K562 (cell line): Measurements from ENCODE around the gene UBAC2. TPM values are rescaled to one million over a fixed set of nuclear protein-coding genes. Genes with fewer than 3 reads are reported as not detected.

Experiments used
- ATAC-seq: fragments of 200-7000 bp; cut with Tn5 transposase; 3 replicates; pipeline ENCODE4 v1.9.1; 2020; ENCODE audit warnings: moderate library complexity
- BruUV-seq: library from RNA; stranded (reverse); fragments of 400-500 nt; replicated peaks from 2 replicates; lab custom pipeline; 2021; lab: Mats Ljungman, UMichigan
- CTCF ChIA-PET: fragments of 300-600 bp; formaldehyde crosslinking; extraction: SDS; loops from one replicate; lab custom pipeline; 2021; ENCODE audit warnings: low intra/inter-chr PET ratio; lab: Yijun Ruan, JAX
- POLR2A ChIA-PET: fragments of 300-600, 350-650 bp; sonication (Branson Sonifier 250); formaldehyde crosslinking; extraction: SDS; loops from one replicate; lab custom pipeline; 2021; ENCODE audit warnings: antibody characterized with exemption, inconsistent platforms; lab: Yijun Ruan, JAX
- DNase-seq, 4 experiments: peaks; one replicate each; pipeline versions ENCODE4 v3.0.0 to v3.0.0-alpha.2; 2011 to 2018; ENCODE audit warnings: low spot score in 3 of 4, mixed read lengths in 3 of 4; ENCODE audit errors: extremely low read depth in 1 of 4
- FAIRE-seq: peaks from 2 replicates; lab custom pipeline; 2011; peaks lifted over from hg19 to GRCh38; lab: Jason Lieb, UNC
- H2AFZ ChIP-seq: 2 replicates; pipeline ENCODE4 v1.6.0; 2011; ENCODE audit warnings: low read depth, low read length, control low read depth, inconsistent platforms
- H3K27ac ChIP-seq: fragments of 200-600 bp; 3 replicates; pipeline ENCODE4 v1.8.0; 2011; ENCODE audit warnings: low read depth, mild to moderate bottlenecking, control low read depth, inconsistent platforms, low read length, moderate library complexity, mixed read lengths; ENCODE audit errors: extremely low read depth
- H3K27me3 ChIP-seq, 2 experiments: fragments of 300-600 bp in 1 of 2; 2 replicates in 1 of 2; 3 replicates in 1 of 2; pipeline versions ENCODE4 v1.6.0 to v1.8.0; 2011; ENCODE audit warnings: inconsistent platforms in 2 of 2, low read length in 2 of 2, mild to moderate bottlenecking in 1 of 2, mixed read lengths in 1 of 2, moderate library complexity in 1 of 2; ENCODE audit not compliant: control insufficient read depth in 2 of 2, insufficient read depth in 2 of 2
- H3K36me3 ChIP-seq: fragments of 300-600 bp; 3 replicates; pipeline ENCODE4 v1.8.0; 2011; ENCODE audit warnings: mild to moderate bottlenecking, low read length, inconsistent platforms; ENCODE audit not compliant: control insufficient read depth, insufficient read depth
- H3K4me1 ChIP-seq, 2 experiments: fragments of 200-600 bp in 1 of 2; replicated peaks in 1 of 2; 2 replicates in 1 of 2; 3 replicates in 1 of 2; pipeline versions ENCODE4 v1.5.1 to v1.8.0; 2011; ENCODE audit warnings: inconsistent platforms in 2 of 2, low read length in 2 of 2, mild to moderate bottlenecking in 1 of 2, mixed read lengths in 1 of 2, moderate library complexity in 1 of 2; ENCODE audit not compliant: control insufficient read depth in 2 of 2, insufficient read depth in 2 of 2
- H3K4me2 ChIP-seq: 2 replicates; pipeline ENCODE4 v1.6.1; 2011; ENCODE audit warnings: low read length, control low read depth, inconsistent platforms, mixed read lengths; ENCODE audit not compliant: insufficient read depth
- H3K4me3 ChIP-seq: fragments of 200-600 bp; sonication (generic), shearing (Covaris generic); 2 replicates; pipeline ENCODE4 v1.5.1; 2016; ENCODE audit warnings: control low read depth, inconsistent platforms
- H3K79me2 ChIP-seq: fragments of 200-600 bp; 3 replicates; pipeline ENCODE4 v1.8.0; 2011; ENCODE audit warnings: low read length, inconsistent platforms; ENCODE audit not compliant: control insufficient read depth, insufficient read depth
- H3K9ac ChIP-seq, 2 experiments: 2 replicates each; pipeline versions ENCODE4 v1.6.0 to v1.6.1; 2011; ENCODE audit warnings: low read depth in 2 of 2, low read length in 2 of 2, control low read depth in 1 of 2, inconsistent platforms in 1 of 2, mild to moderate bottlenecking in 1 of 2, mixed read lengths in 1 of 2; ENCODE audit not compliant: insufficient read depth in 1 of 2
- H3K9me1 ChIP-seq: one replicate; pipeline ENCODE4 v1.6.0; 2011; ENCODE audit warnings: inconsistent platforms, mild to moderate bottlenecking, low read length, moderate library complexity; ENCODE audit not compliant: control insufficient read depth, insufficient read depth
- H3K9me3 ChIP-seq: replicated peaks from 2 replicates; pipeline ENCODE4 v1.5.1; 2011; ENCODE audit warnings: low read depth, low read length, inconsistent platforms; ENCODE audit not compliant: control insufficient read depth, insufficient read depth
- H4K20me1 ChIP-seq: replicated peaks from 2 replicates; pipeline ENCODE4 v1.6.1; 2011; ENCODE audit warnings: low read length, inconsistent platforms, mixed read lengths; ENCODE audit not compliant: control insufficient read depth, insufficient read depth
- BDP1 ChIP-seq: IDR thresholded peaks from 3 replicates; pipeline ENCODE4 v1.6.1; 2011; ENCODE audit not compliant: insufficient read length, insufficient read depth
- EWSR1 ChIP-seq: fragments of 450-650 bp; IDR thresholded peaks from 2 replicates; pipeline ENCODE4 v1.6.1; 2018; ENCODE audit warnings: borderline replicate concordance, mild to moderate bottlenecking, low read depth, moderate library complexity; ENCODE audit not compliant: partially characterized antibody
- FOXA3 ChIP-seq, 2 experiments: fragments of 450-650 bp in 1 of 2; sonication (generic) in 1 of 2; formaldehyde crosslinking; IDR thresholded peaks in 1 of 2; conservative IDR thresholded peaks in 1 of 2; 2 replicates each; pipeline versions ENCODE4 v1.4.0 to v1.8.0; 2020 to 2022; ENCODE audit warnings: mild to moderate bottlenecking in 2 of 2, missing genetic modification reagents in 1 of 2
- MAFK ChIP-seq: IDR thresholded peaks from 2 replicates; pipeline ENCODE4 v1.6.1; 2011; ENCODE audit warnings: low read length, improper control_type of control experiment
- MEF2A ChIP-seq: IDR thresholded peaks from 2 replicates; pipeline ENCODE4 v1.6.1; 2011; ENCODE audit warnings: low read depth, mild to moderate bottlenecking, low read length, moderate library complexity; ENCODE audit not compliant: control insufficient read depth
- MYBL2 ChIP-seq, 2 experiments: fragments of 450-650 bp in 1 of 2; sonication (generic) in 1 of 2; formaldehyde crosslinking in 1 of 2; IDR thresholded peaks; 2 replicates each; pipeline versions ENCODE4 v1.6.1 to v1.8.1; 2017 to 2022; ENCODE audit warnings: borderline replicate concordance in 1 of 2, inconsistent platforms in 1 of 2, low read depth in 1 of 2, mild to moderate bottlenecking in 1 of 2, missing genetic modification reagents in 1 of 2, moderate library complexity in 1 of 2
- SAFB ChIP-seq: fragments of 200-400 bp; formaldehyde crosslinking; IDR thresholded peaks from 2 replicates; pipeline ENCODE4 v1.6.1; 2017; ENCODE audit warnings: low read depth, low read length, borderline replicate concordance
- ZBTB2 ChIP-seq: fragments of 450-650 bp; IDR thresholded peaks from 2 replicates; pipeline ENCODE4 v1.6.1; 2016; ENCODE audit warnings: antibody characterized with exemption
- ZFP36 ChIP-seq: fragments of 150-350 bp; IDR thresholded peaks from 2 replicates; pipeline ENCODE4 v1.6.1; 2018; ENCODE audit warnings: low read length, low read depth; ENCODE audit not compliant: partially characterized antibody
- ZNF274 ChIP-seq: IDR thresholded peaks from 2 replicates; pipeline ENCODE4 v1.6.1; 2011; ENCODE audit warnings: low read depth, mild to moderate bottlenecking, low read length, moderate library complexity, borderline replicate concordance
- WGBS: fragments of 100-300 bp; shearing (Covaris generic); methylation state at CpG from one replicate; pipeline ENCODE4 v1.1.6; 2016; ENCODE audit warnings: low coverage, mixed read lengths; ENCODE audit not compliant: insufficient coverage; ENCODE audit errors: missing lambda C conversion rate; 5-methylcytosine and 5-hydroxymethylcytosine counted together
- in situ Hi-C: fragments of 300-500 bp; cut with MboI; formaldehyde crosslinking; loops from 4 replicates; pipeline ENCODE4 v1.15.0; 2018; ENCODE audit warnings: inconsistent platforms, mixed read lengths
- intact Hi-C: fragments of 100-400 bp; cut with micrococcal nuclease; formaldehyde crosslinking; loops from 2 replicates; pipeline ENCODE4 v1.14.2; 2022
- polyA plus RNA-seq, 8 experiments: library from polyadenylated mRNA; depleted of rRNA in 4 of 8; stranded (reverse) in 5 of 8; unstranded in 3 of 8; fragments of >200 nt; fragmentation: Nextera tagmentation in 2 of 8; fragmentation: Illumina TruSeq in 1 of 8; extraction: Ambion mirVana in 2 of 8; extraction: Trizol in 1 of 8; gene quantifications; 2 replicates each; pipeline versions ENCODE4 v1.2.1 to v1.2.3, GENCODE V29; 2011 to 2014; ENCODE audit warnings: inconsistent platforms in 1 of 8, missing spikeins in 1 of 8
- total RNA-seq, 7 experiments: library from RNA; depleted of rRNA in 6 of 7; stranded (reverse); fragments of >200 nt in 6 of 7; fragmentation: Illumina TruSeq in 2 of 7; extraction: Trizol in 2 of 7; gene quantifications; 2 replicates each; pipeline versions ENCODE4 v1.2.1 to v1.2.3, GENCODE V29; 2011 to 2021; ENCODE audit warnings: low replicate concordance in 1 of 7
- TF ChIP-seq, protein P1 (sequence below): fragments of 450-650 bp; formaldehyde crosslinking; IDR thresholded peaks from 2 replicates; pipeline ENCODE4 v1.4.0; 2020; ENCODE audit warnings: mild to moderate bottlenecking, moderate library complexity
- TF ChIP-seq, protein P2 (sequence below): fragments of 250-450 bp; sonication (Bioruptor Pico); IDR thresholded peaks from 2 replicates; pipeline ENCODE4 v1.5.0; 2020; ENCODE audit warnings: mild to moderate bottlenecking, borderline replicate concordance

UBAC2 gene
- total and polyA plus RNA-seq, 9 of the 15 experiments (the other 6 are each of a cell fraction or from before 2014, with no cell fraction given) = 6.0 to 84.1 (median 32.3) TPM

GRCh38 chr13:99416411-99417121, 215.9 kb downstream of the UBAC2 start:
- POLR2A ChIA-PET = no interaction called here
- TF ChIP-seq ZNF274 = no peak
- no peak for TF ChIP-seq EWSR1
- TF ChIP-seq FOXA3 (CRISPR knock-in tag; conservative IDR thresholded peaks at IDR 0.05 in 1 of 2, IDR thresholded peaks at IDR 0.05 in 1 of 2) = no peak
- TF ChIP-seq, protein P1, sequence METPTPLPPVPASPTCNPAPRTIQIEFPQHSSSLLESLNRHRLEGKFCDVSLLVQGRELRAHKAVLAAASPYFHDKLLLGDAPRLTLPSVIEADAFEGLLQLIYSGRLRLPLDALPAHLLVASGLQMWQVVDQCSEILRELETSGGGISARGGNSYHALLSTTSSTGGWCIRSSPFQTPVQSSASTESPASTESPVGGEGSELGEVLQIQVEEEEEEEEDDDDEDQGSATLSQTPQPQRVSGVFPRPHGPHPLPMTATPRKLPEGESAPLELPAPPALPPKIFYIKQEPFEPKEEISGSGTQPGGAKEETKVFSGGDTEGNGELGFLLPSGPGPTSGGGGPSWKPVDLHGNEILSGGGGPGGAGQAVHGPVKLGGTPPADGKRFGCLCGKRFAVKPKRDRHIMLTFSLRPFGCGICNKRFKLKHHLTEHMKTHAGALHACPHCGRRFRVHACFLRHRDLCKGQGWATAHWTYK (CRISPR knock-in tag) = no peak
- no peak for TF ChIP-seq ZFP36
- TF ChIP-seq MEF2A = no peak
- TF ChIP-seq BDP1 = no peak
- TF ChIP-seq MYBL2 (IDR thresholded peaks at IDR 0.05; ENCODE audit: low read depth) = no peak
- no peak for TF ChIP-seq MYBL2 (CRISPR knock-in tag; IDR thresholded peaks at IDR 0.05; ENCODE audit: borderline replicate concordance)
- TF ChIP-seq, protein P2, sequence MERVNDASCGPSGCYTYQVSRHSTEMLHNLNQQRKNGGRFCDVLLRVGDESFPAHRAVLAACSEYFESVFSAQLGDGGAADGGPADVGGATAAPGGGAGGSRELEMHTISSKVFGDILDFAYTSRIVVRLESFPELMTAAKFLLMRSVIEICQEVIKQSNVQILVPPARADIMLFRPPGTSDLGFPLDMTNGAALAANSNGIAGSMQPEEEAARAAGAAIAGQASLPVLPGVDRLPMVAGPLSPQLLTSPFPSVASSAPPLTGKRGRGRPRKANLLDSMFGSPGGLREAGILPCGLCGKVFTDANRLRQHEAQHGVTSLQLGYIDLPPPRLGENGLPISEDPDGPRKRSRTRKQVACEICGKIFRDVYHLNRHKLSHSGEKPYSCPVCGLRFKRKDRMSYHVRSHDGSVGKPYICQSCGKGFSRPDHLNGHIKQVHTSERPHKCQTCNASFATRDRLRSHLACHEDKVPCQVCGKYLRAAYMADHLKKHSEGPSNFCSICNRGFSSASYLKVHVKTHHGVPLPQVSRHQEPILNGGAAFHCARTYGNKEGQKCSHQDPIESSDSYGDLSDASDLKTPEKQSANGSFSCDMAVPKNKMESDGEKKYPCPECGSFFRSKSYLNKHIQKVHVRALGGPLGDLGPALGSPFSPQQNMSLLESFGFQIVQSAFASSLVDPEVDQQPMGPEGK = no peak
- no peak for TF ChIP-seq MAFK
- TF ChIP-seq SAFB = no peak
- no peak for TF ChIP-seq ZBTB2

More at GRCh38 chr13:99416411-99417121, 215.9 kb downstream of the UBAC2 start:
- intact Hi-C loops (no loop called here), in situ Hi-C loops (no loop called here)
- H3K27me3 ChIP-seq = peaks cover 0 to 11% of the 10 kb centered on the region in 2 experiments; a peak in 1 of 5 replicates
- H3K9ac ChIP-seq = peak overlapping the region in 1 of 2 experiments; percentile 35; a peak in 1 of 4 replicates
- DNase-seq (no peak), ATAC-seq (peak; percentile 33; the same call in 1 of the 3 replicates), FAIRE-seq (no peak)
- no peaks in the 10 kb centered on the region for H3K79me2 ChIP-seq
- no peak overlapping the region for H3K4me3 ChIP-seq
- no peaks in the 10 kb centered on the region for H4K20me1 ChIP-seq
- no peak overlapping the region for H2AFZ ChIP-seq
- H3K9me3 ChIP-seq = no peaks in the 10 kb centered on the region
- WGBS = 40% methylated on average over 15 of the region's 24 CpGs
- no peaks in the 10 kb centered on the region for H3K36me3 ChIP-seq
- no TSS peak for BruUV-seq
- no peaks in the 10 kb centered on the region for H3K9me1 ChIP-seq
- H3K4me2 ChIP-seq = no peak overlapping the region
- H3K27ac ChIP-seq = no peak overlapping the region
- peaks cover 3 to 25% of the 10 kb centered on the region in 2 experiments; a peak in 3 of 5 replicates for H3K4me1 ChIP-seq
- CTCF ChIA-PET = no interaction called here
